ENCODE measurements around the gene CX3CR1. TPM values are rescaled to one million over a fixed set of nuclear protein-coding genes. Genes with fewer than 3 reads are reported as not detected.

Gene CX3CR1
- total and polyA plus RNA-seq, 2 donors (not counting 1 experiment from before 2014, with no cell fraction given) = 0.16 to 0.27 TPM

- Histone ChIP-seq H3K27me3 (replicated peaks in 1 of 4; ENCODE audit: control extremely low read depth in 1 of 4, control insufficient read depth in 3 of 4, insufficient read depth in 4 of 4, low read length in 3 of 4) (no peaks in the 10 kb centered on the region), H3K9me3 (ENCODE audit: control extremely low read depth in 1 of 3, control insufficient read depth in 2 of 3, insufficient read depth in 1 of 3, low read length in 2 of 3) (peaks cover 0 to 11% (median 3%) of the 10 kb centered on the region in 3 donors), H3K4me3 (ENCODE audit: control extremely low read depth in 1 of 5, extremely low read depth in 1 of 5, insufficient read depth in 1 of 5, low read depth in 2 of 5, low read length in 4 of 5) (no peak overlapping the region), H3K79me2 (ENCODE audit: control insufficient read depth, insufficient read depth, low read length) (no peaks in the 10 kb centered on the region), H4K20me1 (ENCODE audit: control insufficient read depth, insufficient read depth, low read length, poor library complexity, severe bottlenecking) (no peaks in the 10 kb centered on the region), H3K4me2 (replicated peaks; ENCODE audit: low read depth, low read length, poor library complexity, severe bottlenecking) (no peak overlapping the region), H3K4me1 (ENCODE audit: control insufficient read depth in 2 of 2, insufficient read depth in 2 of 2, low read length in 2 of 2) (no peaks in the 10 kb centered on the region), H3K9ac (ENCODE audit: low read length) (no peak overlapping the region), H3K36me3 (replicated peaks in 1 of 2; ENCODE audit: control extremely low read depth in 1 of 2, control insufficient read depth in 1 of 2, extremely low read depth in 1 of 2, insufficient read depth in 2 of 2, low read length in 1 of 2) (no peaks in the 10 kb centered on the region), H2AFZ (ENCODE audit: insufficient read depth, low read depth, low read length, poor library complexity, severe bottlenecking) (no peak overlapping the region), H3K27ac (ENCODE audit: low read length in 2 of 2) (no peak overlapping the region)
- Mint-ChIP-seq H3K4me3 (no peak overlapping the region), H3K27ac (no peak overlapping the region), H3K9me3 (ENCODE audit: insufficient read depth) (peaks cover 7% of the 10 kb centered on the region), H3K4me1 (no peaks in the 10 kb centered on the region), H3K27me3 (peaks cover 18% of the 10 kb centered on the region)
- DNase-seq (no peak), ATAC-seq (ENCODE audit: low read depth) (no peak)
- ChIA-PET CTCF (no interaction called here), POLR2A (no interaction called here)
- no peak for TF ChIP-seq CTCF (IDR thresholded peaks at IDR 0.05)
- TF ChIP-seq EZH2 (IDR thresholded peaks at IDR 0.05; ENCODE audit: borderline replicate concordance, insufficient read depth, low read depth, low read length, poor library complexity, severe bottlenecking) = no peak
- intact Hi-C loops (cut with micrococcal nuclease) = no loop called here
Measured at GRCh38 chr3:39313289-39313688, 33.5 kb upstream of the CX3CR1 start.

GRCh38 chr3:39302178-39302577, 22.3 kb upstream of the CX3CR1 start:
- H2AFZ ChIP-seq (ENCODE audit: insufficient read depth, low read depth, low read length, poor library complexity, severe bottlenecking) = no peak overlapping the region
- Mint-ChIP-seq H3K27me3 (peaks cover 55% of the 10 kb centered on the region), H3K4me1 (no peaks in the 10 kb centered on the region), H3K4me3 (no peak overlapping the region), H3K27ac (no peak overlapping the region), H3K9me3 (ENCODE audit: insufficient read depth) (peaks cover 18% of the 10 kb centered on the region)
- H3K4me3 ChIP-seq (ENCODE audit: control extremely low read depth in 1 of 5, extremely low read depth in 1 of 5, insufficient read depth in 1 of 5, low read depth in 2 of 5, low read length in 4 of 5) = no peak overlapping the region
- H3K27me3 ChIP-seq (replicated peaks in 1 of 4; ENCODE audit: control extremely low read depth in 1 of 4, control insufficient read depth in 3 of 4, insufficient read depth in 4 of 4, low read length in 3 of 4) = peaks cover 0 to 12% (median 9%) of the 10 kb centered on the region in 4 experiments
- H3K9ac ChIP-seq (ENCODE audit: low read length) = no peak overlapping the region
- no CpG with 5 or more reads among the region's 2 CpGs for WGBS (ENCODE audit: insufficient coverage)
- no peaks in the 10 kb centered on the region for H3K4me1 ChIP-seq (ENCODE audit: control insufficient read depth in 2 of 2, insufficient read depth in 2 of 2, low read length in 2 of 2)
- peaks cover 3 to 40% (median 36%) of the 10 kb centered on the region in 3 donors for H3K9me3 ChIP-seq (ENCODE audit: control extremely low read depth in 1 of 3, control insufficient read depth in 2 of 3, insufficient read depth in 1 of 3, low read length in 2 of 3)
- no peak for ATAC-seq (ENCODE audit: low read depth)
- POLR2A ChIA-PET = no interaction called here
- intact Hi-C loops (cut with micrococcal nuclease) = no loop called here
- no peaks in the 10 kb centered on the region for H4K20me1 ChIP-seq (ENCODE audit: control insufficient read depth, insufficient read depth, low read length, poor library complexity, severe bottlenecking)
- TF ChIP-seq EZH2 (IDR thresholded peaks at IDR 0.05; ENCODE audit: borderline replicate concordance, insufficient read depth, low read depth, low read length, poor library complexity, severe bottlenecking) (no peak), CTCF (IDR thresholded peaks at IDR 0.05) (no peak)
- CTCF ChIA-PET = interaction anchor here (0.7 to 1.0 kb wide), 2 partner anchors 10 to 46 kb away, joined by 3 read pairs; no protein-coding TSS in a partner anchor
- DNase-seq = no peak
- H3K79me2 ChIP-seq (ENCODE audit: control insufficient read depth, insufficient read depth, low read length) = no peaks in the 10 kb centered on the region
- no peak overlapping the region for H3K27ac ChIP-seq (ENCODE audit: low read length in 2 of 2)
- no peak overlapping the region for H3K4me2 ChIP-seq (replicated peaks; ENCODE audit: low read depth, low read length, poor library complexity, severe bottlenecking)
- no peaks in the 10 kb centered on the region for H3K36me3 ChIP-seq (replicated peaks in 1 of 2; ENCODE audit: control extremely low read depth in 1 of 2, control insufficient read depth in 1 of 2, extremely low read depth in 1 of 2, insufficient read depth in 2 of 2, low read length in 1 of 2)

Measured in B cell (primary cell).